Uterus (tissue), 2 donors: ENCODE measurements around the gene MBTPS1.

Experiments used
- CTCF ChIP-seq, 4 experiments: fragments of 200-600 bp in 2 of 4; fragments of 450-650 bp in 2 of 4; sonication (generic) in 2 of 4; IDR thresholded peaks; one replicate each; pipeline ENCODE4 v1.5.1; 2016 to 2019; ENCODE audit warnings: antibody characterized with exemption in 4 of 4, mild to moderate bottlenecking in 2 of 4, moderate library complexity in 1 of 4
- POLR2A ChIP-seq, 2 donors: fragments of 450-650 bp; IDR thresholded peaks; one replicate each; pipeline ENCODE4 v1.6.1; 2016; ENCODE audit warnings: antibody characterized with exemption in 2 of 2, mild to moderate bottlenecking in 1 of 2, moderate library complexity in 1 of 2

- TF ChIP-seq CTCF (IDR thresholded peaks at IDR 0.05) (no peak), POLR2A (IDR thresholded peaks at IDR 0.05) (no peak)
These were observed 89.1 kb downstream of the MBTPS1 start for GRCh38 chr16:84027625-84028024.
